ENCODE measurements around the gene P2RX4.
"Not testable (repeated sequence)": the region's sequence is repeated elsewhere in the genome, so short reads cannot be mapped to it uniquely, and the experiment has no call there.

P2RX4 gene

DNA sequence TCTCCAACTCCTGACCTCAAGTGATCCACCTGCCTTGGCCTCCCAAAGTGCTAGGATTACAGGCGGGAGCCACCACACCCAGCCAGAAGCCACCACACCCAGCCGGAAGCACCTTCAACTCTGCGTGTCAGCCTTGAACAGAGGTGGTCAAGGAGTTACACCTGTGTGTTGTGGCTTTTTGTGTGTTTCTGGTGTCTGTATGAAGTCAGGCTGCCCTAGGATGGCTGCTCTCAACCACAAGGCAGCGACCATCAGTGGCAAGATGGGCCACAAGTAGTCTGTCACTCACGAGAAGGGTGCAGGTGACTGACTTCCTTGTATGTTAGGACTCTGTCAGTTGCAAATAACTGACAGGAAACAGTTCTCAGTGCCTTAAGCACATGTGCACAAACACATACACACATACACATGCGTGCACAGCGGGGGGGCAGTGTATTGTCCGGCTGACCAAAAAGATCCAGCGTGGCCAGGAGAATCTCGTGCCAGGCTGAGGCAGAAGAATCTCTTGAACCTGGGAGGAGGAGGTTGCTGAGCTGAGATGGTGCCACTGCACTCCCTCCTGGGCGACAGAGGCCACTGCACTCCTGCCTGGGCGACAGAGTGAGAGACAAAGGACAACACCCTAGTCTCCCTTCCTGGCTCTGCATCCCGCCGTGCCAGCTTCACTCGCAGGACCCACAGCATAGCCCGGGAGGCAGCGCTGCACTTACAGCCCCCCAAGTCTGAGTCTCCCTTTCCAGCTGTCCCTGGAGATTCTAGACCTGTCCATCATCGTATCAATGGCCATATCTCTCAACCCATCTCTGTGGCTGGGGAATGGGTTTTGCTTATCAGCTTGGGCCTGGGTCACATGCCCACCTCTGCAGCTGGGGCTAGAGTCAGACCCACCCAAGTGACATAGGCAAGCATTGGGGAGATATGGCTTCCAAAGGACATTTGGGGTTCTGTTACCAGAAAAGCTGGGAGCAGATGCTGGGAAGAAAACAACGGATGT, 13.7 kb downstream of the P2RX4 start:
- peak; percentile 35 for DNase-seq

DNA sequence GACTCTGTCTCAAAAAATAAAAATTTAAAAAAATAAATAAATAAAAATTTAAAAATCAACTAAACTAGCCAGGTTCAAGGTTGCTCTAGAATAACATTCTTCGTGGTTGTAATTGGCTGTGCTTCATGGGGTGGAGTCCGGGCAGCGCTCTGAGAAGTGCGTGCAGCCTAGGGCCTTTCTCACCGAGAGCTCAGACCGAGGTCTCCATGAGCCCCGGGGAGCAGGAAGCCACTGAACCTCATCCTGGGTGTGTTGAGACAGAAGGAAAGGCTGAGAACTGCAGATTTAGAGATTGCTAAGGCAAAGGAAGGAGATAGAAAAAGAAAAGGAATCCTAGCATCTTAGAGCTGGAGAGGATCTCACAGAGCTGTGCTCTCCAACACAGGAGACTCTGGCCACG, 14.7 kb downstream of the P2RX4 start:
- DNase-seq: peak; percentile 40

DNA sequence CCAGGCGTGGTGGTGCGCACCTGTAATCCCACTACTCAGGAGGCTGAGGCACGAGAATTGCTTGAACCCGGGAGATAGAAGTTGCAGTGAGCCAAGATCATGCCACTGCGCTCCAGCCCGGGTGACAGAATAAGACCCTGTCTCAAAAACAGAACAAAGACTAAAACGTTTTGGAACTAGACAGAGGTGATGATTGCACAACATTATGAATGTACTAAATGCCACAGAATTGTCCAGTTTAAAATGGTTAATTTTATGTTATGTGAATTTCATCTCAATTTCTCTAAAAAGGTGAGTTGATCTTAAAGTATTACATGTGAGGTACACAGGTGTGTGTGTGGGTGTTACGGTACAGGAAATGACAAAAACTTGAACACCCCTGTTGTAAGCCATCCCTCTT, 16.5 kb downstream of the P2RX4 start:
- no peak for DNase-seq

DNA sequence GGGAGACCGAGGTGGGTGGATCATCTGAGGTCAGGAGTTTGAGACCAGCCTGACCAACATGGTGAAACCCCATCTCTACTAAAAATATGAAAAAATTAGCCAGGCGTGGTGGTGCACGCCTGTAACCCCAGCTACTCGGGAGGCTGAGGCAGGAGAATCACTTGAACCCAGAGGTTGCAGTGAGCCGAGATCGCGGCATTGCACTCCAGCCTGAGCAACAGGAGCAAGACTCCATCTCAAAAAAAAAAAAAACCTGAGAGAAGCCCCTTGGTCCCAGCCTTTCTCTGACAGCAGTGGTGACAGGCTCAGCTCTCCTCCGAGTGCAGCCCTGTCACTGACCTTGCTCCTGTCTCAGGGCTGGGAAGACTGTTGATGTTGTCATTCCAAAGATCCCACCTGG, 16.9 kb downstream of the P2RX4 start:
- not testable (repeated sequence) for DNase-seq

DNA sequence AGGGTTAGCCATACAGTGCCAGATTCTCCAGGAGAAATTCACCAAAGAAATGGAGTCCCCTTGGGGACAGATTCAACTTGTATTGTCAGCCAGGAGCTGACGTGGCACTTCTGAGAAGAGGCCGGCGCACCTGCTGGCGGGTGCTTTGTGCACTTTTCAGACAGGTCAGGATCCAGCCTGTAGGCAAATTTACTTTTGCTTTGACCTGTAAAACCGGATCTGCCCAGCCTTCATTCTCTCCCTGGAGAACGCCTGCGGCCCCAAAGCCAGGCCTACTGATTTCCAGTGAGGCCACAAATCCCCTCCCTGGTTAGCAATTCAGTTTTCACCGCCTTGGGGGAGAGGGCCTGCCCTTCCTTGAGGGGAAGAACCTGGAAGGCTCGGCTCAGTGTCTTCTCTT, 17.4 kb downstream of the P2RX4 start:
- no peak for DNase-seq

DNA sequence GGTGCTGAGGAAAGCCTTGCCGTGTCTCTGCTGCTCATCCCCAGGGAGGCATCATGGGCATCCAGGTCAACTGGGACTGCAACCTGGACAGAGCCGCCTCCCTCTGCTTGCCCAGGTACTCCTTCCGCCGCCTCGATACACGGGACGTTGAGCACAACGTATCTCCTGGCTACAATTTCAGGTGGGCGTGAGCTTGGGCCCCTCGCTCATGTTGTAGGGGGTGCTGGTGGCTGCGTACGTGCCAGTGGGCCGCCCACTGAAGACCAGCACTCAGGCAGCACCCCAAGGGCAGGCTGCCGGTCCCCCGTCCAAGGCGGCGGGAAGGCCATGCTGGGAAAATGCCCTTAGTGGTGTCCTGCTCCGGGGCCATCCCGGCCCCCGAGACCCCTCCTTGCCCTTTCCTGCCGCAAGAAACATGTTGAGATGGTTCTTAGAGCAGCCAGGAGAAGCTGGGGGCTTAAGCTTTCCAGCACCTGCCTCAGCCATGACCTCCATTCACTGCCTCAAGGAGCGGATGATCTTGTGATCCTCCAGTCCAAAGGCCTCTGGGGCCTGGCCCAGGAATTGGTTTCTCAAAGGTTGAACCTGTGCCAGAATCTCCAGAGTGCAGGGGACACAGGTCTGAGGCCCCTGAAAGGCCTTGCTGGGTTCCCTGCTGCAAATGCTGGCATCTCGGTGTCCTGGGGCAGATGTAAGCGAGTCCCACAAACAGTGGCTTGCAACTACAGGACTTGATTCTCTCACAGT, 19.2 kb downstream of the P2RX4 start:
- DNase-seq: no peak

DNA sequence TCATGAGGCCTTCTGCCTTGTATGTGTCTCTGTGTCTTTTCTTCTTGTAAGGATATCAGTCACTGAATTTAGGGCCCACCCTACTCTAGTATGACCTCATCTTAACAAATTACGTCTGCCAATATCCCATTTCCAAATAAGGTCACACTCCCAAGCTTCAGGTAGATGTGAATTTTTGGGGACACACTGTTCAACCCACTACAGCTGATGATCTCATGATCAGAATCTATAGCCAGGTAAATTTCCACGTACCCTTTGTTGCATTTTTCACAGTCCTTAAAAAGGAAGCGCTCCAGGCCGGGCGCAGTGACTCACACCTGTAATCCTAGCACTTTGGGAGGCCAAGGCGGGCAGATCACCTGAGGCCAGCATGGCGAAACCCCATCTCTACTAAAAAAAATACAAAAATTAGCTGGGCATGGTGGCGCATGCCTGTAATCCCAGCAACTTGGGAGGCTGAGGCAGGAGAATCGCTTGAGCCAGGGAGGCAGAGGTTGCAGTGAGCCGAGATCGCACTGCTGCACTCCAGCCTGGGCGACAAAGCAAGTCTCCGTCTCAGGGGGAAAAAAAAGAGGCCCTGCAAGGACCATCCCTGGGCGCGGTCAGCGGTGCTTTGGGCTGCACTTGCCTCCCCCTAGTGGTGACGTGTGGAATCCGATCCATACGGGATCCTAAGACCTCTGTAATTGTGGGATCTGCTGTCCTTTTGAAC, 20.1 kb downstream of the P2RX4 start:
- DNase-seq: peak; percentile 53

- DNase-seq: no peak
These were observed 20.6 kb downstream of the P2RX4 start for GRCh38 chr12:121230538-121230907.

DNA sequence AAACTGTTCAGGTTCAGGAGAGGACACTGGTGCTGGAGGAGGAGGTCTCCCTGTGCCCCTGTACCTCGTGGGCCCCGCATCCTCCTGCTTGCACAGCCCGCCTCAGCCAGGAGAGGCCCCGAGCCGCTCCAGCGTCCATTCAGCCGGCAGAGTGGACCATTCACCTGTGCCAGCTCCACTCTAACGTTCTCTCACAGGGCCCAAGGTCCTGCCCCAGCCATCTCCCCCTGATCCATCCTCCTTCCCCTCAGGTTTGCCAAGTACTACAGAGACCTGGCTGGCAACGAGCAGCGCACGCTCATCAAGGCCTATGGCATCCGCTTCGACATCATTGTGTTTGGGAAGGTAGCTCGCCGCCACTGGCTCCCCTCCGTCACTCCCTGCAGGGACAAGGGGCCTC, 22.2 kb downstream of the P2RX4 start:
- no peak for DNase-seq

DNA sequence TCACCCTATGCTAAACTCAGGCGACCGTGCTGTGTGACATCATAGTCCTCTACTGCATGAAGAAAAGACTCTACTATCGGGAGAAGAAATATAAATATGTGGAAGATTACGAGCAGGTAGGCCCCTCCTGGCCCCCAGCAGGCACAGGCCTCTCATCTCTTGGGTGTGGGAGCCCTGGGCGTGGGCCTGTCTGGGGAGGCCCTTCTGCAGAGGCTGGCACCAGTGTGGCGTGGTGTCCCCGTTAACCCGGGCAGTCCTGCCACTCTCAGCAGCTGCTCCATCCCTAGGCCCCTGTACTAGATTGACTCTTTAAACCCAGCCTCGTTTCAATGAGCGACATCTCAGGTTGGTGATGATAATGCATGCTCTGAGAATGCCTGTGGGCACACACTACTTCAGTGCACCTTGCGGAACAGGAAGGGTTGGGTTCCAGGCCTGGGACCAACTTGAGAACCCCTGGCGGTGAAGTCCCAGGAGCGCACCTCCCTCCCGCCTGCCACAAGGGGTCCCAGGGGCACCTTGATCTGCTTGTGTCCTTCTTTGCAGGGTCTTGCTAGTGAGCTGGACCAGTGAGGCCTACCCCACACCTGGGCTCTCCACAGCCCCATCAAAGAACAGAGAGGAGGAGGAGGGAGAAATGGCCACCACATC, 23.2 kb downstream of the P2RX4 start:
- DNase-seq: no peak

GRCh38 chr12:121233628-121234020, 23.7 kb downstream of the P2RX4 start:
- no peak for DNase-seq

GRCh38 chr12:121236776-121237175, 26.8 kb downstream of the P2RX4 start:
- DNase-seq: no peak

- DNase-seq: no peak
These were observed 27.5 kb downstream of the P2RX4 start for GRCh38 chr12:121237415-121237814.

DNA sequence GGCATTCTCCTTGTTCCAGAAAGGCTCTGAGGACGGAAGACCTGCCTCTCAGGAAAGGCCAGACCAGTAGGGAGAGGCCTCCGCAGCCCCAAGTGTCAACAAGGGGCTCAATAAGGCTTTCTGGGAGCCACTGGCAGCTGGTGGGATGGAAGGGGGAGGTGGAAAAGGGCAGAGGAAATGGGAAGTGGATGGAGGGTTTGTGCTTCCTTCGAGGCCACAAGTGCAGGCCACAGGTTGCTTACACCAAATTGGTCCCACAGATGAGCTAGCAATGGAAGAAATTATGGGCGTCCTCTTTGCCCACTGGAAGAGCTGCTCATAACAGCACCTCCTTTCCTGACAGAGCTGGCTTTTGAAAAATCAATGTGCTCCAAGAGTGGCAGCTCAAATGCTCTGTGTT, 28.2 kb downstream of the P2RX4 start:
- DNase-seq: no peak

DNA sequence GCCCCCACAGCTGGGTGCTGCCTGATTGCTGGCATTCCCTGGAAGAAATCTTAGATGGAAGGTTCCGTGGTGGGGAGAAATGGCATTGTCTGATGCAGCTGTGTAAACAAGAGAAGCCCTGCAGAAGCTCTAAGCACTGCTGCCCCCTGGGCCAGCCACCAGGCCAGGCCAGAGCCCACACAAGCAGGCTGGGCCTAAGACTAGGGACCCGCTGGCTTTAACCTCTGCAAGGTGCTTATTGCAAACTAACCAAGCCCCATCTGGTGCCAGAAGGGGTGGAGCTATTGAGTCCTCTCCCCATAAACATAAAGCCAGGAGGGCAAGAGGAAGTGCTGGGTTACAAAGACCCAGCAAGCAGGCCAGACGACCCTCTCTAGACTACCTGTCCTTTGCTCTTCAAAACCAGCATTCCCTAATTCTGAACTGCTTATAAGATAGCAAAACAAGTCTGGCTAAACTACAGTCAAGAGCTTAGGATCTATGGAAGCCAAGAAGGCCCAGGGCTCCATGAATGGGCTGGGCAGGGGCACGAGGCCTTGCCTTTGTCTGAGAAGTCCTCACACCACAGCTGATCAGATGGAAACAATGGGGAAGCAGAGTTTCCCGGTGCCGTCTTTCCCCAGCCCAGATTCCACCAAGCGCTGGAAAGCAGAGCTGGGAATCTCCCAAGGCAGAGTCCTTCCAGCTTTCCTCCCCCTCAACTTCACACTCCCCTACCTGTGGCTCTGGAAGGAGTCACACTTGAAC, 28.8 kb downstream of the P2RX4 start:
- DNase-seq: no peak

- no peak for DNase-seq
These were observed 29.6 kb downstream of the P2RX4 start for GRCh38 chr12:121239351-121240061.

DNA sequence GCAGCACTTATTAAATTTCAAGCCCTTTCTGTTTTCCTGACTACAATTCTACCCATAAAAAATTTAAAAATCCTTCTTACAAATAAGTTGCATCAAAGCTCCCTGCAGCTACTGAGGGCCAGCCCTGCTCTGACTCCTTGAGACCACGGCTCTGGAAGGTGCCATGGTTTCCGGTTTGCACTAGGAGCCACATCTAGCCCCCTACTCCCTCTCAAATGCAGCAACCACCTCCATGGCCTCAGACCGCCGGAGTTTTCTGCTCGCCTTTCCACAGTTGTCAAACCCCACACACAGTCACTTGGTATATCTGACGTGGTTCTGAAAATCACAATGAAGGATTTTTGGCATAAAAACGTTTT, 30.1 kb downstream of the P2RX4 start:
- DNase-seq: no peak

GRCh38 chr12:121240484-121241101, 30.7 kb downstream of the P2RX4 start:
- DNase-seq: peak; percentile 94

DNA sequence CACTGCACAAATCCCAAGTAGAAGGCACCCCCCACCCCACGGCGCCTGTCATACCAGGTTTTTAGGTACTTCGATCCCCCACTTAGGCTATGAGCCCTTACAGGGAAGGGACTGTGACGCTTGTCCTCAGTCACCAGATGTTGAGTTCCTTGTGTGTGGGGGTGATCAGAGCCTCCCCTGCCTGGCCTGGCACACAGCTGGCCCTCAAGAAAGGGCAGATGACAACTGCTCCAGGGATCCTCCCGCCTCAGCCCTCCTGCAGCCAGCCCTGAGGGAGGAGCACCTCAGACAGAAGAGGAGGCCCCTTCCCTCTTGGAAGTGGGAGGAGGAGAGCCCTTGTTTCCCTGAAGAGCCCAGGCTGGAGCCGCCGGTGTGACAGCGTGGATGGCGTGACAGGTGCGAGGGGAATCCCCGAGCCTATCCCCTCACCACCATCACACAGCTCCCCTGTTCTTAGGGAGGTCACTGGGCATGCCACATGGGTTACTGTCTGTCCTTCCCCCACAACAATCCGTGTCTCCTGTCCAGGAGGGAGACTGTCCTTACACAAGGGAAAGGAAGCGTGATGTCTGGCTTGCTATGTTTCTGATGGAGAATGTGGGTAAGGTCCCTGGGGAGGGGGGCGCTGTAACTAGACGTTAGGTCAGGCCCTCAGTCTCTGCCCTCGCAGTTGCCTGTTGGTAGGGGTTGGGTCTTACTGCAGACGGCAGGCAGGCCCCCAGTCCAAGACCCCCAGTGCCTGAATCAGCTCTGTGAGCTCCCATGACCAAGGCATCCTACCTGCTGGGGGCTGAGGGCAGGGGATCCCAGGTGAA, 31.4 kb downstream of the P2RX4 start:
- DNase-seq: no peak

DNA sequence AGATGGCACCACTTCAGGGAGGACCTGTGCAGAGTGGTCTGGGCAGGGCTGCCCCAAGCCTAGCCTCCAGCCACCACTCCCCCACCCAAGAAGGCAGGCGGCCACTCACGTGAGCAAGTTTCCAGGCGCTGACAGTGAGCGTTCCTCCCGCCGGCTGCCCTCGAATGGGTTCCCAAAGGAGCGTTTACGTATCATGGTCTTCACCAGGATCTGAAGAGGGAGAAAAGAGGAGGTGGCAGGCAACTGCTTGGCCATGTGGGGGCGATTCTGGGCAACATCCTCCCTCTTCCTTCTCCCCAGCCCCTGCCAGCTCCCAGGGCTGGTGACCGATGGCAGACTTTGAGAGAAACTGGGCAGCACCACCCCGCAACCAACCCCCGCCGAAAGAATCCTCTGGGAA, 35.1 kb downstream of the P2RX4 start:
- no peak for DNase-seq
